Measurements from ENCODE around the gene PGRMC2.

GRCh38 chr4:128284317-128284716 lies 3.3 kb downstream of the PGRMC2 start:
- no peak for TF ChIP-seq CTCF (IDR thresholded peaks at IDR 0.05 in 4 of 5, conservative IDR thresholded peaks at IDR 0.05 in 1 of 5)
- no peak for TF ChIP-seq POLR2A (IDR thresholded peaks at IDR 0.05)

All from gastrocnemius medialis (tissue), 4 donors.